GM12891 (cell line): ENCODE measurements around the gene C19orf47.

Source experiments
- POLR2A ChIP-seq: IDR thresholded peaks from 2 replicates; pipeline ENCODE4 v1.6.1; 2011; ENCODE audit warnings: low read depth, low read length, control low read depth
- POLR2AphosphoS5 ChIP-seq: IDR thresholded peaks from 2 replicates; pipeline ENCODE4 v1.6.1; 2011; ENCODE audit warnings: low read depth, low read length, control low read depth
- POU2F2 ChIP-seq: IDR thresholded peaks from 2 replicates; pipeline ENCODE4 v1.6.1; 2011; ENCODE audit warnings: low read depth, mild to moderate bottlenecking, control low read depth, low read length, moderate library complexity
- SPI1 ChIP-seq: IDR thresholded peaks from 2 replicates; pipeline ENCODE4 v1.6.1; 2011; ENCODE audit warnings: low read depth, low read length, control low read depth
- TAF1 ChIP-seq: IDR thresholded peaks from 2 replicates; pipeline ENCODE4 v1.6.1; 2011; ENCODE audit warnings: low read depth, low read length, control low read depth

DNA sequence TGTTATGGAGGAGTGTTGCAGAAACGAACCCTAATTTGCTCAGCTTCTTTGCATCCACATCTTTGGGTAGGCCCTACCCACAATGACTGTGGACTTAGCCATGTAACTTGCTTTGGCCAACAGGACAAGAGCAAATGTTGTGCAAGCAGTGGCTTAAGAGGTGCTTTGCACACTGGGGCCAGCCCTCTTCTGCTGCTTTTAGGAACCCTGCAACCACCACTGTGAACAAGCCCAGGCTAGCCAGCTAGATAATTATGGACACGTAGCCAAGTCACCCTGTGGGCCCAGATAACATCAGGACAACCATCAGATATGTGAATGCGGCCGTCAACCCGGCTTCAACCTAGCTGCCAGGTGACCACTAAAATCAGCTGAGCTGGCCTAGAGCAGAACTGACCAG, 17.1 kb downstream of the C19orf47 start:
- TF ChIP-seq POLR2A (no peak), POLR2AphosphoS5 (no peak), TAF1 (no peak), POU2F2 (no peak), SPI1 (no peak)
